K562 (cell line): ENCODE data around the gene MCM9.

ENCODE experiments used
- CTCF ChIP-seq, 3 experiments: IDR thresholded peaks in 2 of 3; conservative IDR thresholded peaks in 1 of 3; 2 replicates each; pipeline ENCODE4 v1.5.1; 2011 to 2012; ENCODE audit warnings: low read length in 3 of 3, mild to moderate bottlenecking in 3 of 3, control low read depth in 2 of 3, improper control_type of control experiment in 1 of 3, inconsistent platforms in 1 of 3, low read depth in 1 of 3, mixed read lengths in 1 of 3, moderate library complexity in 1 of 3; ENCODE audit not compliant: insufficient read depth in 2 of 3
- ELF4 ChIP-seq: fragments of 450-650 bp; formaldehyde crosslinking; IDR thresholded peaks from 2 replicates; pipeline ENCODE4 v1.4.0; 2022; ENCODE audit warnings: missing genetic modification characterization
- GABPB1 ChIP-seq: sonication (generic); formaldehyde crosslinking; IDR thresholded peaks from 2 replicates; pipeline ENCODE4 v1.8.0; 2022; ENCODE audit warnings: mild to moderate bottlenecking, missing genetic modification reagents
- JUNB ChIP-seq: fragments of 450-650 bp; formaldehyde crosslinking; conservative IDR thresholded peaks from 2 replicates; pipeline ENCODE4 v1.4.0; 2020; ENCODE audit warnings: mild to moderate bottlenecking
- NBN ChIP-seq: fragments of 450-650 bp; IDR thresholded peaks from 2 replicates; pipeline ENCODE4 v1.6.1; 2016; ENCODE audit warnings: low read depth, mild to moderate bottlenecking
- USF2 ChIP-seq: sonication (generic); formaldehyde crosslinking; IDR thresholded peaks from 2 replicates; pipeline ENCODE4 v1.5.0; 2020; ENCODE audit warnings: missing genetic modification reagents

- no peak for TF ChIP-seq NBN
- no peak for TF ChIP-seq USF2 (CRISPR knock-in tag)
- 0 out of 2 replicates have a peak, but pooled peaks have one; percentile 40 for TF ChIP-seq GABPB1 (CRISPR knock-in tag)
- TF ChIP-seq JUNB (CRISPR knock-in tag), result no peak
- TF ChIP-seq ELF4 (CRISPR knock-in tag), result no peak
- TF ChIP-seq CTCF (IDR thresholded peaks at IDR 0.05 in 2 of 3, conservative IDR thresholded peaks at IDR 0.05 in 1 of 3; ENCODE audit: insufficient read depth in 2 of 3, low read depth in 1 of 3, low read length in 3 of 3), result no peak
Measured at GRCh38 chr6:118894425-118895260, 40.3 kb downstream of the MCM9 start.
